Sigmoid colon (tissue), 7 donors: ENCODE data around the gene SPATA22. TPM values are rescaled to one million over a fixed set of nuclear protein-coding genes. Genes with fewer than 3 reads are reported as not detected.

Experiments
- DNase-seq: peaks from one replicate; pipeline ENCODE4 v3.0.0-alpha.2; 2019
- H3K27ac ChIP-seq, 4 donors: fragments of 200-600 bp; sonication (generic); one replicate each; pipeline ENCODE4 v1.5.1; 2016 to 2019; ENCODE audit warnings: mild to moderate bottlenecking in 1 of 4
- H3K27me3 ChIP-seq, 3 donors: fragments of 200-600 bp; sonication (generic); one replicate each; pipeline ENCODE4 v1.5.1; 2019; ENCODE audit warnings: mild to moderate bottlenecking in 1 of 3
- H3K36me3 ChIP-seq, 4 donors: fragments of 200-600 bp; sonication (generic); one replicate each; pipeline ENCODE4 v1.5.1; 2016 to 2019
- H3K4me1 ChIP-seq, 4 donors: fragments of 200-600 bp; sonication (generic); one replicate each; pipeline ENCODE4 v1.5.1; 2017 to 2019
- H3K4me3 ChIP-seq, 4 donors: fragments of 200-600 bp; sonication (generic); one replicate each; pipeline ENCODE4 v1.5.1; 2017 to 2019; ENCODE audit warnings: mild to moderate bottlenecking in 2 of 4, moderate library complexity in 1 of 4
- H3K9me3 ChIP-seq, 4 donors: fragments of 200-600 bp in 3 of 4; sonication (generic) in 3 of 4; one replicate each; pipeline versions ENCODE4 v1.5.1 to v1.6.1; 2013 to 2019
- CTCF ChIP-seq, 4 experiments: fragments of 450-650 bp in 3 of 4; fragments of 200-600 bp in 1 of 4; IDR thresholded peaks; one replicate each; pipeline ENCODE4 v1.5.1; 2016 to 2019; ENCODE audit warnings: antibody characterized with exemption in 4 of 4, mild to moderate bottlenecking in 3 of 4, moderate library complexity in 2 of 4
- EP300 ChIP-seq, 4 donors: sonication (generic); formaldehyde crosslinking; IDR thresholded peaks; one replicate each; pipeline ENCODE4 v1.6.1; 2017; ENCODE audit warnings: antibody characterized with exemption in 4 of 4
- POLR2A ChIP-seq, 2 donors: fragments of 450-650 bp; IDR thresholded peaks; one replicate each; pipeline ENCODE4 v1.6.1; 2016; ENCODE audit warnings: antibody characterized with exemption in 2 of 2, mild to moderate bottlenecking in 2 of 2, moderate library complexity in 2 of 2
- POLR2AphosphoS5 ChIP-seq, 4 donors: sonication (generic); formaldehyde crosslinking; IDR thresholded peaks; one replicate each; pipeline ENCODE4 v1.6.1; 2017; ENCODE audit warnings: antibody characterized with exemption in 4 of 4
- WGBS, 2 donors: extraction: QIAGEN DNeasy Blood & Tissue Kit; methylation state at CpG; one replicate each; pipeline ENCODE4 v1.1.7; 2013; 5-methylcytosine and 5-hydroxymethylcytosine counted together
- intact Hi-C: fragments of 100-400 bp; cut with DNase I; formaldehyde crosslinking; loops from one replicate; pipeline ENCODE4 v1.15.1; 2023
- polyA plus RNA-seq, 3 donors: library from polyadenylated mRNA; stranded (reverse); fragments of 200-250 nt; gene quantifications; one replicate each; pipeline ENCODE4 v1.2.3, GENCODE V29; 2013
- total RNA-seq, 4 donors: library from RNA; depleted of rRNA; stranded (reverse); fragments of >200 nt; gene quantifications; one replicate each; pipeline ENCODE4 v1.1.0, GENCODE V29; 2016
- donor health status: healthy with polysubstance abuse.
- donor health status: Bipolar disorder and iron deficiency.
- donor health status: healthy.

SPATA22 gene
- total and polyA plus RNA-seq, 7 donors = 0.06 to 0.55 (median 0.36) TPM; not detected in 4

- TF ChIP-seq CTCF (IDR thresholded peaks at IDR 0.05) (no peak), POLR2A (IDR thresholded peaks at IDR 0.05) (no peak), EP300 (IDR thresholded peaks at IDR 0.05) (no peak), POLR2AphosphoS5 (IDR thresholded peaks at IDR 0.05) (no peak)
- Histone ChIP-seq H3K4me3 (no peak overlapping the region), H3K4me1 (no peaks in the 10 kb centered on the region), H3K9me3 (no peaks in the 10 kb centered on the region), H3K36me3 (no peaks in the 10 kb centered on the region), H3K27me3 (no peaks in the 10 kb centered on the region), H3K27ac (no peak overlapping the region)
- intact Hi-C loops = no loop called here
- WGBS, 2 donors = 68 to 75% methylated on average over 1 of the region's 1 CpG
- no peak for DNase-seq
Measured at GRCh38 chr17:3507071-3507470, 35.5 kb upstream of the SPATA22 start.

- no peaks in the 10 kb centered on the region for H3K4me1 ChIP-seq
- no peak overlapping the region for H3K4me3 ChIP-seq
- no peak overlapping the region for H3K27ac ChIP-seq
- H3K27me3 ChIP-seq = no peaks in the 10 kb centered on the region
- H3K9me3 ChIP-seq = no peaks in the 10 kb centered on the region
- peak; percentile 18 for DNase-seq
- intact Hi-C loops = no loop called here
- no peaks in the 10 kb centered on the region for H3K36me3 ChIP-seq
- TF ChIP-seq POLR2AphosphoS5 (IDR thresholded peaks at IDR 0.05) (no peak), EP300 (IDR thresholded peaks at IDR 0.05) (no peak), CTCF (IDR thresholded peaks at IDR 0.05) (no peak), POLR2A (IDR thresholded peaks at IDR 0.05) (no peak)
- WGBS, 2 donors = 90 to 95% methylated on average over 2 of the region's 2 CpGs
Measured at GRCh38 chr17:3506054-3506453, 34.4 kb upstream of the SPATA22 start.

DNA sequence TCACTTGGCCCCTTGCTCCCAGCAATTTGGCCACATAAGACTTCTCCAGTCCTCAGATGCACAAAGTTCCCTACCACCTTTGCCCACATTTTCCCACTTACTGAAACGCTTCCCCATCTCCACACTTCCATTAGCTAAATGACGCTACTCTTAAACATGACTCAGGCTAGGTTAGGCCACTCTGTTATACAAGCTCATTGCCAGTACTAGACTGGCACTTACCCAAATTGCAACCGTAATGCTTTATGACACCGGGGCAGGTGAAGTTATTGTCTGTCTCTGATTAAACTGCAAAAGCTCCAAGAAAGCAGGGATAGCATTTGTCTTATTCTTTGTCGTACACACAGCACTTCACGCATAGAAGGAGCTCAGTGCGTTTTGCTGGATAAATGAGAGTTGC, 33.4 kb upstream of the SPATA22 start:
- Histone ChIP-seq H3K27ac (no peak overlapping the region), H3K4me3 (no peak overlapping the region), H3K4me1 (no peaks in the 10 kb centered on the region), H3K9me3 (no peaks in the 10 kb centered on the region), H3K27me3 (no peaks in the 10 kb centered on the region), H3K36me3 (no peaks in the 10 kb centered on the region)
- 25 to 71% methylated on average over 7 of the region's 7 CpGs for WGBS, 2 donors
- DNase-seq = no peak
- TF ChIP-seq CTCF (IDR thresholded peaks at IDR 0.05) = no peak
- intact Hi-C loops = no loop called here

GRCh38 chr17:3503285-3503684, 31.7 kb upstream of the SPATA22 start:
- DNase-seq = no peak
- H3K4me3 ChIP-seq = no peak overlapping the region
- no peaks in the 10 kb centered on the region for H3K4me1 ChIP-seq
- TF ChIP-seq POLR2A (IDR thresholded peaks at IDR 0.05) = no peak
- no peaks in the 10 kb centered on the region for H3K9me3 ChIP-seq
- 79 to 88% methylated on average over 1 of the region's 1 CpG for WGBS, 2 donors
- intact Hi-C loops = no loop called here
- no peaks in the 10 kb centered on the region for H3K36me3 ChIP-seq
- H3K27me3 ChIP-seq = no peaks in the 10 kb centered on the region
- H3K27ac ChIP-seq = peak overlapping the region in 1 of 4 donors; percentile 19

- no peaks in the 10 kb centered on the region for H3K9me3 ChIP-seq
- WGBS, 2 donors = 70 to 71% methylated on average over 5 of the region's 5 CpGs
- H3K36me3 ChIP-seq = no peaks in the 10 kb centered on the region
- H3K4me3 ChIP-seq = no peak overlapping the region
- peak overlapping the region in 2 of 4 donors; percentile 8 to 19 for H3K27ac ChIP-seq
- TF ChIP-seq POLR2AphosphoS5 (IDR thresholded peaks at IDR 0.05) (no peak), CTCF (IDR thresholded peaks at IDR 0.05) (no peak), POLR2A (IDR thresholded peaks at IDR 0.05) (no peak)
- no peaks in the 10 kb centered on the region for H3K27me3 ChIP-seq
- no peak for DNase-seq
- H3K4me1 ChIP-seq = no peaks in the 10 kb centered on the region
- intact Hi-C loops = no loop called here
Measured at GRCh38 chr17:3502466-3502865, 30.8 kb upstream of the SPATA22 start.
